ENCODE results near the gene IL9.
"Not testable (repeated sequence)": the region's sequence is repeated elsewhere in the genome, so short reads cannot be mapped to it uniquely, and the experiment has no call there.

IL9 gene

GRCh38 chr5:135864503-135865435, 30.9 kb downstream of the IL9 start:
- DNase-seq: no peak

- DNase-seq: no peak
Measured at GRCh38 chr5:135862744-135863143, 32.9 kb downstream of the IL9 start.

- no peak for DNase-seq
Measured at GRCh38 chr5:135862086-135862485, 33.6 kb downstream of the IL9 start.

- no peak for DNase-seq
Measured at GRCh38 chr5:135861641-135862040, 34.0 kb downstream of the IL9 start.

- DNase-seq: no peak
Measured at GRCh38 chr5:135859641-135860040, 36.0 kb downstream of the IL9 start.

GRCh38 chr5:135859186-135859585, 36.5 kb downstream of the IL9 start:
- not testable (repeated sequence) for DNase-seq

GRCh38 chr5:135857630-135858311, 37.9 kb downstream of the IL9 start:
- no peak for DNase-seq

- DNase-seq: no peak
Measured at GRCh38 chr5:135851915-135852845, 43.5 kb downstream of the IL9 start.

- DNase-seq: no peak
Measured at GRCh38 chr5:135851186-135851914, 44.3 kb downstream of the IL9 start.

GRCh38 chr5:135850671-135851070, 45.0 kb downstream of the IL9 start:
- DNase-seq: no peak

- no peak for DNase-seq
Measured at GRCh38 chr5:135850231-135850630, 45.4 kb downstream of the IL9 start.

- no peak for DNase-seq
Measured at GRCh38 chr5:135847976-135848375, 47.7 kb downstream of the IL9 start.

GRCh38 chr5:135846311-135846710, 49.3 kb downstream of the IL9 start:
- no peak for DNase-seq

GRCh38 chr5:135843571-135844337, 51.9 kb downstream of the IL9 start:
- no peak for DNase-seq

GRCh38 chr5:135842737-135843136, 52.9 kb downstream of the IL9 start:
- no peak for DNase-seq
